HAP-1 (cell line): ENCODE data around the gene CYTH1.
"Not testable (repeated sequence)": the region's sequence is repeated elsewhere in the genome, so short reads cannot be mapped to it uniquely, and the experiment has no call there.

Source experiments
- DNase-seq, 2 experiments: peaks; one replicate each; pipeline ENCODE4 v3.0.0-alpha.2; 2016 to 2020; ENCODE audit warnings: low spot score in 2 of 2
- H3K27me3 ChIP-seq: fragments of 250-450 bp; sonication (Bioruptor Pico); 2 replicates; pipeline ENCODE4 v1.5.1; 2020; ENCODE audit warnings: low read depth, mild to moderate bottlenecking, moderate library complexity
- H3K36me3 ChIP-seq: fragments of 250-450 bp; sonication (Bioruptor Pico); replicated peaks from 2 replicates; pipeline ENCODE4 v1.5.1; 2020; ENCODE audit warnings: mild to moderate bottlenecking
- H3K4me1 ChIP-seq: fragments of 250-450 bp; sonication (Bioruptor Pico); 2 replicates; pipeline ENCODE4 v1.5.1; 2020; ENCODE audit warnings: mild to moderate bottlenecking
- H3K4me3 ChIP-seq: fragments of 250-450 bp; sonication (Bioruptor Pico); 2 replicates; pipeline ENCODE4 v1.5.1; 2020; ENCODE audit warnings: mild to moderate bottlenecking, moderate library complexity
- H3K9me3 ChIP-seq: fragments of 250-450 bp; sonication (Bioruptor Pico); 2 replicates; pipeline ENCODE4 v1.5.1; 2020; ENCODE audit warnings: mild to moderate bottlenecking, moderate library complexity
- in situ Hi-C: fragments of 300-500 bp; cut with MboI; formaldehyde crosslinking; loops from 3 replicates; pipeline ENCODE4 v1.14.3; 2020; ENCODE audit warnings: low sequenced_read_pairs, inconsistent platforms, mixed read lengths

Gene CYTH1

GRCh38 chr17:78678711-78679110 lies 103.4 kb downstream of the CYTH1 start:
- Histone ChIP-seq H3K27me3 (no peaks in the 10 kb centered on the region), H3K9me3 (no peaks in the 10 kb centered on the region), H3K4me3 (no peak overlapping the region), H3K4me1 (no peaks in the 10 kb centered on the region), H3K36me3 (no peaks in the 10 kb centered on the region)
- in situ Hi-C loops: no loop called here
- no peak for DNase-seq

GRCh38 chr17:78678222-78678557 lies 103.9 kb downstream of the CYTH1 start:
- in situ Hi-C loops: no loop called here
- H3K4me1 ChIP-seq: no peaks in the 10 kb centered on the region
- no peak for DNase-seq
- H3K9me3 ChIP-seq: no peaks in the 10 kb centered on the region
- no peak overlapping the region for H3K4me3 ChIP-seq
- no peaks in the 10 kb centered on the region for H3K36me3 ChIP-seq
- H3K27me3 ChIP-seq: no peaks in the 10 kb centered on the region

- Histone ChIP-seq H3K27me3 (no peaks in the 10 kb centered on the region), H3K4me3 (no peak overlapping the region), H3K4me1 (no peaks in the 10 kb centered on the region), H3K36me3 (no peaks in the 10 kb centered on the region), H3K9me3 (no peaks in the 10 kb centered on the region)
- in situ Hi-C loops: no loop called here
- no peak for DNase-seq
These were observed 104.5 kb downstream of the CYTH1 start for GRCh38 chr17:78677303-78678221.

GRCh38 chr17:78676412-78677302 lies 105.4 kb downstream of the CYTH1 start:
- Histone ChIP-seq H3K4me3 (no peak overlapping the region), H3K9me3 (no peaks in the 10 kb centered on the region), H3K27me3 (no peaks in the 10 kb centered on the region), H3K36me3 (no peaks in the 10 kb centered on the region), H3K4me1 (no peaks in the 10 kb centered on the region)
- DNase-seq: no peak
- in situ Hi-C loops: no loop called here

GRCh38 chr17:78675836-78676235 lies 106.2 kb downstream of the CYTH1 start:
- Histone ChIP-seq H3K36me3 (no peaks in the 10 kb centered on the region), H3K4me1 (no peaks in the 10 kb centered on the region), H3K9me3 (no peaks in the 10 kb centered on the region), H3K4me3 (no peak overlapping the region), H3K27me3 (no peaks in the 10 kb centered on the region)
- DNase-seq: no peak
- in situ Hi-C loops: no loop called here

GRCh38 chr17:78675316-78675616 lies 106.8 kb downstream of the CYTH1 start:
- DNase-seq: no peak
- H3K4me3 ChIP-seq: no peak overlapping the region
- H3K27me3 ChIP-seq: no peaks in the 10 kb centered on the region
- no peaks in the 10 kb centered on the region for H3K4me1 ChIP-seq
- H3K9me3 ChIP-seq: no peaks in the 10 kb centered on the region
- H3K36me3 ChIP-seq: no peaks in the 10 kb centered on the region
- in situ Hi-C loops: no loop called here

GRCh38 chr17:78674595-78675315 lies 107.3 kb downstream of the CYTH1 start:
- Histone ChIP-seq H3K9me3 (no peaks in the 10 kb centered on the region), H3K4me1 (no peaks in the 10 kb centered on the region), H3K27me3 (no peaks in the 10 kb centered on the region), H3K4me3 (no peak overlapping the region), H3K36me3 (no peaks in the 10 kb centered on the region)
- DNase-seq: no peak
- in situ Hi-C loops: no loop called here

- in situ Hi-C loops: no loop called here
- H3K27me3 ChIP-seq: no peaks in the 10 kb centered on the region
- no peak for DNase-seq
- H3K4me3 ChIP-seq: no peak overlapping the region
- H3K36me3 ChIP-seq: no peaks in the 10 kb centered on the region
- H3K4me1 ChIP-seq: no peaks in the 10 kb centered on the region
- H3K9me3 ChIP-seq: no peaks in the 10 kb centered on the region
These were observed 107.9 kb downstream of the CYTH1 start for GRCh38 chr17:78674156-78674555.

GRCh38 chr17:78673395-78673794 lies 108.7 kb downstream of the CYTH1 start:
- Histone ChIP-seq H3K9me3 (no peaks in the 10 kb centered on the region), H3K36me3 (no peaks in the 10 kb centered on the region), H3K27me3 (no peaks in the 10 kb centered on the region), H3K4me1 (no peaks in the 10 kb centered on the region), H3K4me3 (no peak overlapping the region)
- DNase-seq: no peak
- in situ Hi-C loops: no loop called here

GRCh38 chr17:78672871-78673371 lies 109.2 kb downstream of the CYTH1 start:
- no peak for DNase-seq
- in situ Hi-C loops: no loop called here

GRCh38 chr17:78672005-78672404 lies 110.1 kb downstream of the CYTH1 start:
- no peaks in the 10 kb centered on the region for H3K27me3 ChIP-seq
- in situ Hi-C loops: no loop called here
- H3K4me1 ChIP-seq: no peaks in the 10 kb centered on the region
- no peak overlapping the region for H3K4me3 ChIP-seq
- DNase-seq: no peak
- H3K36me3 ChIP-seq: no peaks in the 10 kb centered on the region
- H3K9me3 ChIP-seq: no peaks in the 10 kb centered on the region

More at GRCh38 chr17:78672871-78673371, 109.2 kb downstream of the CYTH1 start:
- H3K9me3 ChIP-seq: no peaks in the 10 kb centered on the region
- no peaks in the 10 kb centered on the region for H3K36me3 ChIP-seq
- no peaks in the 10 kb centered on the region for H3K27me3 ChIP-seq
- no peak overlapping the region for H3K4me3 ChIP-seq
- no peaks in the 10 kb centered on the region for H3K4me1 ChIP-seq

GRCh38 chr17:78671726-78672001 lies 110.4 kb downstream of the CYTH1 start:
- H3K27me3 ChIP-seq, H3K4me3 ChIP-seq, in situ Hi-C loops, H3K36me3 ChIP-seq, H3K4me1 ChIP-seq, H3K9me3 ChIP-seq, DNase-seq: not testable (repeated sequence)

- in situ Hi-C loops: no loop called here
- Histone ChIP-seq H3K36me3 (no peaks in the 10 kb centered on the region), H3K9me3 (no peaks in the 10 kb centered on the region), H3K27me3 (no peaks in the 10 kb centered on the region), H3K4me1 (no peaks in the 10 kb centered on the region), H3K4me3 (no peak overlapping the region)
- no peak for DNase-seq
These were observed 111.0 kb downstream of the CYTH1 start for GRCh38 chr17:78670850-78671725.
